Measurements from ENCODE around the gene NKD1.

- TF ChIP-seq CTCF (conservative IDR thresholded peaks at IDR 0.05), result no peak
- no peak for TF ChIP-seq EZH2 (IDR thresholded peaks at IDR 0.05; ENCODE audit: low read depth)
Measured at GRCh38 chr16:50599494-50599893, 51.3 kb downstream of the NKD1 start.
